HEK293T (cell line): ENCODE results near the gene ZBTB43.

ENCODE experiments used
- ARNT ChIP-seq: fragments of 450-650 bp; IDR thresholded peaks from 2 replicates; pipeline ENCODE4 v1.6.1; 2017; ENCODE audit warnings: mild to moderate bottlenecking
- FOXA1 ChIP-seq: fragments of 450-650 bp; IDR thresholded peaks from 2 replicates; pipeline ENCODE4 v1.6.1; 2016; ENCODE audit warnings: mild to moderate bottlenecking
- HDGF ChIP-seq: fragments of 450-650 bp; IDR thresholded peaks from 2 replicates; pipeline ENCODE4 v1.6.1; 2017; ENCODE audit warnings: antibody characterized with exemption, borderline replicate concordance
- LEF1 ChIP-seq: fragments of 450-650 bp; IDR thresholded peaks from 2 replicates; pipeline ENCODE4 v1.6.1; 2017; ENCODE audit warnings: mild to moderate bottlenecking, borderline replicate concordance
- TARDBP ChIP-seq: fragments of 450-650 bp; IDR thresholded peaks from 2 replicates; pipeline ENCODE4 v1.6.1; 2016

DNA sequence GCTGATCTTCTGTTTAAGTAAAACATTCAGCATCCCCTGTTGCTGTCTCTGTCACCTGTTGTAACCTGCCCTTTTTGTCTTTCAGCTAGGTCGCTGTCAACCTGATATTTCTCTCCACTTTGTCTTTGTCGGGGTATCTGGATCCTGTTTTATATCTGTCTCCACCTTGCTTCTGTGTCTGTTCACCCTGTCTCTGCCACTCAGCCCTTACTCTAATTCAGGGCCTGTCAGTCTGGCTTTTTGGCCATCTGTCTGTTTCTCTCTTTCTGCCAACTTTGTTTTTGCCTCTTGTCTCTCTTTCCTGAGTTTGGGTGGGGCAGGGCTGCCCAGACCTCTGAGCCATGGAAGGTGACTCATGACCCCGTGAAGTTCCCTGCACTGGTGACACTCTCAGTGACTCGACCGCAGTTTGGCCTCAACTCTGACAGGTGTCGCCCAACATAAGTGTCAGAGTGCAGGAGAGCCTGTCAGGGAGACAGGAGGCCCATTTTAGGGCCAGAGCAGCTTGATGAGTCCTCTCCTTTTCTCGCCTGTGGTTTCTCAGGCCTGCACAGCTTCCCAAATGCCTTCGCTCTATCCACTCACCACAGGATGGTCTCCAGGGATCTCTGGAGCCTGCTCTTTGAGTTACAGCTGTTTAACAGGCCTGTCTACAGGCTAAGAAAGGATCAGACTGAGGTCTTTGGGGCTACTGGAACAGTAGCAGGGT, 868 bp downstream of the ZBTB43 start:
- TF ChIP-seq LEF1 (no peak), ARNT (no peak), TARDBP (no peak), FOXA1 (no peak), HDGF (no peak)
